ENCODE measurements around the gene SLC25A29. TPM values are rescaled to one million over a fixed set of nuclear protein-coding genes. Genes with fewer than 3 reads are reported as not detected.

The SLC25A29 gene
- total RNA-seq, 1 experiment from 2014 or later = 24.1 TPM

- no peak for DNase-seq (ENCODE audit: low read depth)
These were observed 25.9 kb upstream of the SLC25A29 start for GRCh38 chr14:100332071-100332639.

- no peak for DNase-seq (ENCODE audit: low read depth)
These were observed 24.2 kb upstream of the SLC25A29 start for GRCh38 chr14:100330388-100330931.

GRCh38 chr14:100330007-100330344 lies 23.7 kb upstream of the SLC25A29 start:
- DNase-seq (ENCODE audit: low read depth) = no peak

GRCh38 chr14:100329233-100330006 lies 23.2 kb upstream of the SLC25A29 start:
- no peak for DNase-seq (ENCODE audit: low read depth)

GRCh38 chr14:100328495-100329163 lies 22.4 kb upstream of the SLC25A29 start:
- DNase-seq (ENCODE audit: low read depth) = no peak

GRCh38 chr14:100327128-100327527 lies 20.9 kb upstream of the SLC25A29 start:
- DNase-seq (ENCODE audit: low read depth) = no peak

- DNase-seq (ENCODE audit: low read depth) = no peak
These were observed 19.7 kb upstream of the SLC25A29 start for GRCh38 chr14:100325958-100326357.

GRCh38 chr14:100325231-100325632 lies 19.0 kb upstream of the SLC25A29 start:
- no peak for DNase-seq (ENCODE audit: low read depth)

- no peak for DNase-seq (ENCODE audit: low read depth)
These were observed 17.7 kb upstream of the SLC25A29 start for GRCh38 chr14:100323942-100324307.

- no peak for DNase-seq (ENCODE audit: low read depth)
These were observed 17.1 kb upstream of the SLC25A29 start, which contains the start of gene SLC25A47 for GRCh38 chr14:100323121-100323941. Gene SLC25A47, plus strand, starts transcription at chr14:100323339. Its CDS starts 76 bp downstream, at chr14:100323415.

- DNase-seq (ENCODE audit: low read depth) = no peak
These were observed 16.1 kb upstream of the SLC25A29 start for GRCh38 chr14:100322138-100322957.

GRCh38 chr14:100321473-100322137 lies 15.4 kb upstream of the SLC25A29 start:
- DNase-seq (ENCODE audit: low read depth) = no peak

- no peak for DNase-seq (ENCODE audit: low read depth)
These were observed 14.1 kb upstream of the SLC25A29 start for GRCh38 chr14:100320157-100320856.

- no peak for DNase-seq (ENCODE audit: low read depth)
These were observed 11.9 kb upstream of the SLC25A29 start for GRCh38 chr14:100317912-100318808.

- DNase-seq (ENCODE audit: low read depth) = no peak
These were observed 11.1 kb upstream of the SLC25A29 start for GRCh38 chr14:100317389-100317788.

- DNase-seq (ENCODE audit: low read depth) = no peak
These were observed 8.5 kb upstream of the SLC25A29 start for GRCh38 chr14:100314724-100315123.

- DNase-seq (ENCODE audit: low read depth) = no peak
These were observed 7.4 kb upstream of the SLC25A29 start for GRCh38 chr14:100313464-100314230.

Data from HT1080 (cell line).